B cell (primary cell): ENCODE measurements around the gene ZNF789. TPM values are rescaled to one million over a fixed set of nuclear protein-coding genes. Genes with fewer than 3 reads are reported as not detected.

Experiments used
- ATAC-seq: fragments of 200-7000 bp; cut with Tn5 transposase; one replicate; pipeline ENCODE4 v1.10.0; 2021; ENCODE audit warnings: low read depth, mild to moderate bottlenecking, moderate number of reproducible peaks, moderate library complexity
- CTCF ChIA-PET: fragments of 350-600 bp; sonication (Branson Sonifier 250); formaldehyde crosslinking; loops from one replicate; lab custom pipeline; 2021; ENCODE audit warnings: antibody characterized with exemption, inconsistent platforms; lab: Charles Lee
- POLR2A ChIA-PET: fragments of 350-600 bp; sonication (Branson Sonifier 250); formaldehyde crosslinking; loops from one replicate; lab custom pipeline; 2021; ENCODE audit warnings: antibody characterized with exemption; lab: Charles Lee
- DNase-seq: peaks from one replicate; pipeline ENCODE4 v3.0.0; 2013
- H2AFZ ChIP-seq: 2 replicates; pipeline ENCODE4 v1.6.1; 2012; ENCODE audit warnings: mild to moderate bottlenecking, low read depth, low read length; ENCODE audit not compliant: insufficient read depth, poor library complexity, severe bottlenecking
- H3K27ac ChIP-seq, 2 donors: 1 replicate in 1 of 2; 2 replicates in 1 of 2; pipeline ENCODE4 v1.5.1; 2012 to 2013; ENCODE audit warnings: low read length in 2 of 2, mild to moderate bottlenecking in 2 of 2, moderate library complexity in 1 of 2
- H3K27me3 ChIP-seq, 4 experiments: fragments of 200-600 bp in 1 of 4; sonication (generic) in 1 of 4; replicated peaks in 1 of 4; 1 replicate in 2 of 4; 2 replicates in 2 of 4; pipeline versions ENCODE4 v1.6.1 to v1.7.0; 2013 to 2016; ENCODE audit warnings: low read length in 3 of 4, mild to moderate bottlenecking in 2 of 4, mixed read lengths in 1 of 4, moderate library complexity in 1 of 4; ENCODE audit not compliant: insufficient read depth in 4 of 4, control insufficient read depth in 3 of 4; ENCODE audit errors: control extremely low read depth in 1 of 4
- H3K36me3 ChIP-seq, 2 experiments: replicated peaks in 1 of 2; 1 replicate in 1 of 2; 2 replicates in 1 of 2; pipeline versions ENCODE4 v1.6.1 to v1.7.1; 2013; ENCODE audit warnings: low read length in 1 of 2; ENCODE audit not compliant: insufficient read depth in 2 of 2, control insufficient read depth in 1 of 2; ENCODE audit errors: control extremely low read depth in 1 of 2, extremely low read depth in 1 of 2
- H3K4me1 ChIP-seq, 2 donors: fragments of 200-600 bp in 1 of 2; sonication (generic) in 1 of 2; 1 replicate in 1 of 2; 2 replicates in 1 of 2; pipeline versions ENCODE4 v1.5.1 to v1.6.1; 2013 to 2017; ENCODE audit warnings: low read length in 2 of 2; ENCODE audit not compliant: control insufficient read depth in 2 of 2, insufficient read depth in 2 of 2
- H3K4me2 ChIP-seq: replicated peaks from 2 replicates; pipeline ENCODE3; 2012; ENCODE audit warnings: mild to moderate bottlenecking, low read depth, low read length; ENCODE audit not compliant: poor library complexity, severe bottlenecking
- H3K4me3 ChIP-seq, 5 experiments: fragments of 200-600 bp in 1 of 5; sonication (generic) in 1 of 5; 1 replicate in 3 of 5; 2 replicates in 2 of 5; pipeline versions ENCODE4 v1.5.1 to v1.7.0; 2011 to 2016; ENCODE audit warnings: low read length in 4 of 5, mild to moderate bottlenecking in 4 of 5, low read depth in 2 of 5, control low read depth in 1 of 5, moderate library complexity in 1 of 5; ENCODE audit not compliant: insufficient read depth in 1 of 5; ENCODE audit errors: control extremely low read depth in 1 of 5, extremely low read depth in 1 of 5
- H3K79me2 ChIP-seq: fragments of 200-600 bp; sonication (generic); one replicate; pipeline ENCODE4 v1.6.0; 2016; ENCODE audit warnings: low read length; ENCODE audit not compliant: control insufficient read depth, insufficient read depth
- H3K9ac ChIP-seq: fragments of 200-600 bp; sonication (generic); 2 replicates; pipeline ENCODE4 v1.6.1; 2017; ENCODE audit warnings: mild to moderate bottlenecking, low read length, moderate library complexity
- H3K9me3 ChIP-seq, 3 donors: one replicate each; pipeline versions ENCODE4 v1.6.1 to v1.7.1; 2013; ENCODE audit warnings: low read length in 2 of 3; ENCODE audit not compliant: control insufficient read depth in 2 of 3, insufficient read depth in 1 of 3; ENCODE audit errors: control extremely low read depth in 1 of 3
- H4K20me1 ChIP-seq: 2 replicates; pipeline ENCODE4 v1.6.0; 2012; ENCODE audit warnings: mild to moderate bottlenecking, low read length; ENCODE audit not compliant: insufficient read depth, control insufficient read depth, poor library complexity, severe bottlenecking
- H3K27ac Mint-ChIP-seq: one replicate; pipeline ENCODE4 v1.8.0; 2021; ENCODE audit warnings: mixed read lengths
- H3K27me3 Mint-ChIP-seq: one replicate; pipeline ENCODE4 v1.8.0; 2021; ENCODE audit warnings: mixed read lengths
- H3K4me1 Mint-ChIP-seq: one replicate; pipeline ENCODE4 v1.8.0; 2021; ENCODE audit warnings: mixed read lengths
- H3K4me3 Mint-ChIP-seq: one replicate; pipeline ENCODE4 v1.8.0; 2021; ENCODE audit warnings: mixed read lengths
- H3K9me3 Mint-ChIP-seq: one replicate; pipeline ENCODE4 v1.8.0; 2022; ENCODE audit warnings: mixed read lengths; ENCODE audit not compliant: insufficient read depth
- EZH2 ChIP-seq: IDR thresholded peaks from 2 replicates; pipeline ENCODE4 v1.6.1; 2012; ENCODE audit warnings: borderline replicate concordance, low read depth, mild to moderate bottlenecking, moderate library complexity, low read length; ENCODE audit not compliant: insufficient read depth, poor library complexity, severe bottlenecking
- WGBS: methylation state at CpG from one replicate; pipeline ENCODE4 v1.1.5; 2013; ENCODE audit warnings: missing lambda C conversion rate; ENCODE audit not compliant: insufficient coverage; 5-methylcytosine and 5-hydroxymethylcytosine counted together
- intact Hi-C: fragments of 100-400 bp; cut with micrococcal nuclease; formaldehyde crosslinking; loops from one replicate; pipeline ENCODE4 v1.10.0; 2022
- polyA plus RNA-seq: library from polyadenylated mRNA; depleted of rRNA; stranded (reverse); fragments of >200 nt; gene quantifications from 2 replicates; pipeline ENCODE4 v1.2.3, GENCODE V29; 2012
- total RNA-seq, 2 donors: library from RNA; stranded (reverse); fragments of 120-200 nt in 1 of 2; gene quantifications; 1 replicate in 1 of 2; 2 replicates in 1 of 2; pipeline versions ENCODE4 v1.2.3 to v1.2.4, GENCODE V29; 2013 to 2022
- TF ChIP-seq, protein P1 (sequence below): fragments of 200-600 bp; IDR thresholded peaks from one replicate; pipeline ENCODE4 v1.8.0; 2022; ENCODE audit warnings: antibody characterized with exemption, mild to moderate bottlenecking

ZNF789 gene
- total and polyA plus RNA-seq, 2 donors (not counting 1 experiment from before 2014, with no cell fraction given) = 16.4 to 36.7 TPM

DNA sequence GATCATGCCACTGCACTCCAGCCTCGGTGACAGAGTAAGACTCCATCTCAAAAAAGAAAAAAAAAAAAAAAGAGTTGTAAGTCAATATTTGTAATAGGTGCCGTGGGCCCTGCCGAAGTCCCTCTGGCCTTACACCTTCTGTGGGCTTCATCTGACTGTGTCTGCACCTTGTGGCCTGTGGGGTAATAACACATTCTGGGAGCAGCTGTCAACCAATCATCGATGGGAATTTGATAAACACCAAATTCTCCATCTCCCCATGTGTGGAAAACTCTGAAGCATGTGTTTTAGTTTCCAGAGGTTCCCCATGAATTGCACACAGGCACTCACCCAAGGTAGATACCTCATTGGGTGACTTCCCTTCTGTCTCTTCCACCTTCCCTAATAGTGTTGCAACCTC, 16.5 kb downstream of the ZNF789 start:
- no peak overlapping the region for H3K27ac Mint-ChIP-seq
- no peak overlapping the region for H2AFZ ChIP-seq
- DNase-seq = no peak
- no peaks in the 10 kb centered on the region for H3K27me3 ChIP-seq
- H3K27ac ChIP-seq = no peak overlapping the region
- intact Hi-C loops = no loop called here
- H4K20me1 ChIP-seq = peaks cover 27% of the 10 kb centered on the region
- H3K4me2 ChIP-seq = no peak overlapping the region
- peaks cover 2 to 34% of the 10 kb centered on the region in 2 experiments for H3K36me3 ChIP-seq
- POLR2A ChIA-PET = interaction anchor here (0.7 kb wide), 2 partner anchors 46 to 655 kb away, joined by 3 to 5 read pairs; no protein-coding TSS in a partner anchor
- no peak overlapping the region for H3K4me3 ChIP-seq
- peaks cover 6% of the 10 kb centered on the region for H3K9me3 Mint-ChIP-seq
- H3K4me1 ChIP-seq = no peaks in the 10 kb centered on the region
- H3K79me2 ChIP-seq = peaks cover 17% of the 10 kb centered on the region
- H3K9me3 ChIP-seq = peaks cover 0 to 18% (median 9%) of the 10 kb centered on the region in 3 donors
- ATAC-seq = no peak
- no peak overlapping the region for H3K9ac ChIP-seq
- CTCF ChIA-PET = no interaction called here
- WGBS = 100% methylated on average over 3 of the region's 4 CpGs
- H3K4me3 Mint-ChIP-seq = no peak overlapping the region
- no peaks in the 10 kb centered on the region for H3K27me3 Mint-ChIP-seq
- no peak for TF ChIP-seq EZH2
- TF ChIP-seq, protein P1, sequence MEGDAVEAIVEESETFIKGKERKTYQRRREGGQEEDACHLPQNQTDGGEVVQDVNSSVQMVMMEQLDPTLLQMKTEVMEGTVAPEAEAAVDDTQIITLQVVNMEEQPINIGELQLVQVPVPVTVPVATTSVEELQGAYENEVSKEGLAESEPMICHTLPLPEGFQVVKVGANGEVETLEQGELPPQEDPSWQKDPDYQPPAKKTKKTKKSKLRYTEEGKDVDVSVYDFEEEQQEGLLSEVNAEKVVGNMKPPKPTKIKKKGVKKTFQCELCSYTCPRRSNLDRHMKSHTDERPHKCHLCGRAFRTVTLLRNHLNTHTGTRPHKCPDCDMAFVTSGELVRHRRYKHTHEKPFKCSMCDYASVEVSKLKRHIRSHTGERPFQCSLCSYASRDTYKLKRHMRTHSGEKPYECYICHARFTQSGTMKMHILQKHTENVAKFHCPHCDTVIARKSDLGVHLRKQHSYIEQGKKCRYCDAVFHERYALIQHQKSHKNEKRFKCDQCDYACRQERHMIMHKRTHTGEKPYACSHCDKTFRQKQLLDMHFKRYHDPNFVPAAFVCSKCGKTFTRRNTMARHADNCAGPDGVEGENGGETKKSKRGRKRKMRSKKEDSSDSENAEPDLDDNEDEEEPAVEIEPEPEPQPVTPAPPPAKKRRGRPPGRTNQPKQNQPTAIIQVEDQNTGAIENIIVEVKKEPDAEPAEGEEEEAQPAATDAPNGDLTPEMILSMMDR = no peak
- no peaks in the 10 kb centered on the region for H3K4me1 Mint-ChIP-seq

DNA sequence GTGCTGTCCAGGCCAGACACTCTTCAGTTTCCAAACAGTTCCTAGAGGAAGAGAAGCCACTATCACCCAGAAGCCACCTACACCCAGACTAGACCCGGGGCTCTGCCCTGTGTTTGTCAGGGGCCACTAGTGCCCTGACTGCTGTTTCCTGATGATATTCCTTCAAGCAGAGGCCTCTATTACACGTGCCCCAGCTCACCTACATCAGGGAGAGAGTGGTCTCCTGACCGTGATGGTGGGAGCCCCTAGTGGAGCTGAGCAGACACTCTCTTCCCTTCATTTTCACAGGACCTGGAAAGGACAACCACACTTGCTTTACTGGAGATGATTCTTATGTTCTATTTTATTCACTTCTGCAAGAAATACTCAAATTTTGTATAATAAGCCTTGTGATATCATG, 18.2 kb downstream of the ZNF789 start:
- no peaks in the 10 kb centered on the region for H3K27me3 Mint-ChIP-seq
- Histone ChIP-seq H3K4me3 (no peak overlapping the region), H3K9ac (no peak overlapping the region), H2AFZ (no peak overlapping the region), H3K36me3 (peaks cover 3 to 43% of the 10 kb centered on the region in 2 experiments), H4K20me1 (peaks cover 29% of the 10 kb centered on the region), H3K27me3 (no peaks in the 10 kb centered on the region), H3K79me2 (peaks cover 31% of the 10 kb centered on the region), H3K4me1 (no peaks in the 10 kb centered on the region), H3K4me2 (no peak overlapping the region), H3K9me3 (peaks cover 0 to 31% (median 12%) of the 10 kb centered on the region in 3 donors), H3K27ac (no peak overlapping the region)
- no peak for TF ChIP-seq EZH2
- TF ChIP-seq, protein P1 = no peak
- peaks cover 6% of the 10 kb centered on the region for H3K9me3 Mint-ChIP-seq
- WGBS = 79% methylated on average over 2 of the region's 3 CpGs
- no peak overlapping the region for H3K4me3 Mint-ChIP-seq
- CTCF ChIA-PET = no interaction called here
- POLR2A ChIA-PET = no interaction called here
- ATAC-seq (no peak), DNase-seq (no peak)
- intact Hi-C loops = no loop called here
- no peaks in the 10 kb centered on the region for H3K4me1 Mint-ChIP-seq
- H3K27ac Mint-ChIP-seq = no peak overlapping the region
